Activated naive CD4-positive, alpha-beta T cell treated with anti-CD3 and anti-CD28 coated beads, Interleukin-2, amount 50 U/mL, for 72 hours (primary cell): ENCODE results near the gene IGHMBP2. TPM values are rescaled to one million over a fixed set of nuclear protein-coding genes. Genes with fewer than 3 reads are reported as not detected.
"Not testable (repeated sequence)": the region's sequence is repeated elsewhere in the genome, so short reads cannot be mapped to it uniquely, and the experiment has no call there.

Source experiments
- ATAC-seq, 2 donors: fragments of 150-1000 bp; cut with Tn5 transposase; 2 replicates each; pipeline ENCODE4 v1.10.0; 2021; ENCODE audit warnings: mild to moderate bottlenecking in 2 of 2, moderate library complexity in 2 of 2
- DNase-seq, 2 donors: peaks; one replicate each; pipeline ENCODE4 v3.0.0; 2021 to 2022; ENCODE audit warnings: low spot score in 2 of 2
- H3K27ac Mint-ChIP-seq, 2 donors: one replicate each; pipeline ENCODE4 v1.8.0; 2022; ENCODE audit warnings: mild to moderate bottlenecking in 2 of 2, mixed read lengths in 2 of 2
- H3K36me3 Mint-ChIP-seq, 2 donors: one replicate each; pipeline ENCODE4 v1.8.0; 2022; ENCODE audit warnings: mixed read lengths in 2 of 2
- H3K9me3 Mint-ChIP-seq, 2 donors: one replicate each; pipeline ENCODE4 v1.8.0; 2022; ENCODE audit warnings: mixed read lengths in 2 of 2
- total RNA-seq, 2 donors: library from RNA; stranded (reverse); gene quantifications; one replicate each; pipeline ENCODE4 v1.2.3, GENCODE V29; 2022

Gene IGHMBP2
- total RNA-seq, 2 donors from 2014 or later: 21.2 to 60.2 TPM

GRCh38 chr11:68880851-68881250 is 22.8 kb upstream of the IGHMBP2 start:
- DNase-seq: no peak
- Mint-ChIP-seq H3K27ac (no peak overlapping the region), H3K36me3 (no peaks in the 10 kb centered on the region), H3K9me3 (no peaks in the 10 kb centered on the region)
- ATAC-seq: no peak

- no peaks in the 10 kb centered on the region for H3K9me3 Mint-ChIP-seq
- no peak for ATAC-seq
- H3K27ac Mint-ChIP-seq: no peak overlapping the region
- H3K36me3 Mint-ChIP-seq: no peaks in the 10 kb centered on the region
- DNase-seq: no peak
Measured at GRCh38 chr11:68881320-68881719, 22.4 kb upstream of the IGHMBP2 start.

- no peaks in the 10 kb centered on the region for H3K9me3 Mint-ChIP-seq
- DNase-seq (no peak), ATAC-seq (no peak)
- no peak overlapping the region for H3K27ac Mint-ChIP-seq
- no peaks in the 10 kb centered on the region for H3K36me3 Mint-ChIP-seq
Measured at GRCh38 chr11:68882391-68882790, 21.3 kb upstream of the IGHMBP2 start.

GRCh38 chr11:68884827-68885226 is 18.9 kb upstream of the IGHMBP2 start:
- not testable (repeated sequence) for H3K36me3 Mint-ChIP-seq, DNase-seq, ATAC-seq, H3K9me3 Mint-ChIP-seq, H3K27ac Mint-ChIP-seq

- DNase-seq: no peak
- Mint-ChIP-seq H3K27ac (peak overlapping the region in 1 of 2 donors; percentile 2), H3K36me3 (peaks cover 0 to 16% of the 10 kb centered on the region in 2 donors), H3K9me3 (no peaks in the 10 kb centered on the region)
- no peak for ATAC-seq
Measured at GRCh38 chr11:68889948-68890446, 13.7 kb upstream of the IGHMBP2 start.

- Mint-ChIP-seq H3K27ac (peak overlapping the region; percentile 2 to 9), H3K36me3 (peaks cover 0 to 16% of the 10 kb centered on the region in 2 donors)
- ATAC-seq: no peak
Measured at GRCh38 chr11:68890490-68891231, 13.0 kb upstream of the IGHMBP2 start.

GRCh38 chr11:68891351-68891948 is 12.2 kb upstream of the IGHMBP2 start:
- no peak overlapping the region for H3K27ac Mint-ChIP-seq
- H3K9me3 Mint-ChIP-seq: no peaks in the 10 kb centered on the region
- ATAC-seq: no peak
- DNase-seq: no peak
- H3K36me3 Mint-ChIP-seq: peaks cover 0 to 16% of the 10 kb centered on the region in 2 donors

More at GRCh38 chr11:68890490-68891231, 13.0 kb upstream of the IGHMBP2 start:
- DNase-seq: no peak
- H3K9me3 Mint-ChIP-seq: no peaks in the 10 kb centered on the region

- no peak for DNase-seq
- no peak for ATAC-seq
- Mint-ChIP-seq H3K36me3 (peaks cover 0 to 16% of the 10 kb centered on the region in 2 donors), H3K27ac (peak overlapping the region in 1 of 2 donors; percentile 68), H3K9me3 (no peaks in the 10 kb centered on the region)
Measured at GRCh38 chr11:68892576-68892975, 11.1 kb upstream of the IGHMBP2 start.

- no peaks in the 10 kb centered on the region for H3K9me3 Mint-ChIP-seq
- H3K36me3 Mint-ChIP-seq: peaks cover 0 to 16% of the 10 kb centered on the region in 2 donors
- peak overlapping the region in 1 of 2 donors; percentile 68 for H3K27ac Mint-ChIP-seq
- DNase-seq: no peak
- no peak for ATAC-seq
Measured at GRCh38 chr11:68893282-68893681, 10.4 kb upstream of the IGHMBP2 start.

- DNase-seq: no peak
- no peak for ATAC-seq
- H3K36me3 Mint-ChIP-seq: peaks cover 0 to 3% of the 10 kb centered on the region in 2 donors
Measured at GRCh38 chr11:68896171-68896959, 7.3 kb upstream of the IGHMBP2 start.

GRCh38 chr11:68897441-68897840 is 6.2 kb upstream of the IGHMBP2 start:
- no peak for ATAC-seq
- no peaks in the 10 kb centered on the region for H3K36me3 Mint-ChIP-seq
- H3K9me3 Mint-ChIP-seq: no peaks in the 10 kb centered on the region
- H3K27ac Mint-ChIP-seq: no peak overlapping the region
- no peak for DNase-seq

More at GRCh38 chr11:68896171-68896959, 7.3 kb upstream of the IGHMBP2 start:
- Mint-ChIP-seq H3K9me3 (no peaks in the 10 kb centered on the region), H3K27ac (peak overlapping the region in 1 of 2 donors; percentile 68)

- no peak for ATAC-seq
- H3K36me3 Mint-ChIP-seq: peaks cover 12 to 17% of the 10 kb centered on the region in 2 donors
- no peaks in the 10 kb centered on the region for H3K9me3 Mint-ChIP-seq
- H3K27ac Mint-ChIP-seq: no peak overlapping the region
- no peak for DNase-seq
Measured at GRCh38 chr11:68900835-68901381, 2.8 kb upstream of the IGHMBP2 start.

GRCh38 chr11:68904248-68904847 is 657 bp downstream of the IGHMBP2 start:
- ATAC-seq (peak; percentile 40 to 74), DNase-seq (peak; percentile 28 to 59)
- no peaks in the 10 kb centered on the region for H3K9me3 Mint-ChIP-seq
- peaks cover 12 to 23% of the 10 kb centered on the region in 2 donors for H3K36me3 Mint-ChIP-seq
- peak overlapping the region; percentile 94 to 98 for H3K27ac Mint-ChIP-seq

GRCh38 chr11:68905421-68906360 is 2.0 kb downstream of the IGHMBP2 start:
- H3K36me3 Mint-ChIP-seq: peaks cover 12 to 23% of the 10 kb centered on the region in 2 donors
- H3K27ac Mint-ChIP-seq: peak overlapping the region; percentile 77 to 94
- H3K9me3 Mint-ChIP-seq: no peaks in the 10 kb centered on the region
- DNase-seq: no peak
- no peak for ATAC-seq

- no peak overlapping the region for H3K27ac Mint-ChIP-seq
- ATAC-seq (no peak), DNase-seq (no peak)
- no peaks in the 10 kb centered on the region for H3K9me3 Mint-ChIP-seq
- peaks cover 5 to 17% of the 10 kb centered on the region in 2 donors for H3K36me3 Mint-ChIP-seq
Measured at GRCh38 chr11:68908273-68908672, 4.6 kb downstream of the IGHMBP2 start.
